HepG2 (cell line): ENCODE measurements around the gene ABHD6. TPM values are rescaled to one million over a fixed set of nuclear protein-coding genes. Genes with fewer than 3 reads are reported as not detected.

Source experiments
- ATAC-seq: fragments of 200-7000 bp; cut with Tn5 transposase; 3 replicates; pipeline ENCODE4 v1.9.1; 2020; ENCODE audit warnings: mild to moderate bottlenecking, moderate library complexity
- BruUV-seq: library from RNA; stranded (reverse); fragments of 400-500 nt; replicated peaks from 2 replicates; lab custom pipeline; 2021; lab: Mats Ljungman, UMichigan
- CTCF ChIA-PET: fragments of 300-600 bp; formaldehyde crosslinking; extraction: SDS; loops from one replicate; lab custom pipeline; 2021; ENCODE audit warnings: low total read pairs, inconsistent platforms, low intra/inter-chr PET ratio; lab: Yijun Ruan, JAX
- POLR2A ChIA-PET: fragments of 350-600 bp; sonication (Branson Sonifier 250); formaldehyde crosslinking; loops from one replicate; lab custom pipeline; 2020; ENCODE audit warnings: antibody characterized with exemption, inconsistent platforms; lab: Yijun Ruan, JAX
- DNase-seq: peaks from one replicate; pipeline ENCODE4 v3.0.0-alpha.2; 2015; ENCODE audit warnings: low spot score
- FAIRE-seq: peaks from 3 replicates; lab custom pipeline; 2011; peaks lifted over from hg19 to GRCh38; lab: Jason Lieb, UNC
- H2AFZ ChIP-seq: one replicate; pipeline ENCODE4 v1.6.1; 2011; ENCODE audit warnings: low read length, inconsistent platforms
- H3K27ac ChIP-seq: fragments of 300-600 bp; 3 replicates; pipeline ENCODE4 v1.8.0; 2011; ENCODE audit warnings: mixed run types, mild to moderate bottlenecking, mixed read lengths, low read length, inconsistent platforms; ENCODE audit not compliant: insufficient read depth; ENCODE audit errors: extremely low read length
- H3K27me3 ChIP-seq, 2 experiments: fragments of 200-600 bp in 1 of 2; 2 replicates in 1 of 2; 3 replicates in 1 of 2; pipeline versions ENCODE4 v1.6.0 to v1.8.0; 2011; ENCODE audit warnings: low read length in 2 of 2, mild to moderate bottlenecking in 2 of 2, moderate library complexity in 2 of 2, inconsistent platforms in 1 of 2; ENCODE audit not compliant: insufficient read depth in 2 of 2, control insufficient read depth in 1 of 2
- H3K36me3 ChIP-seq, 2 experiments: fragments of 200-600 bp in 1 of 2; replicated peaks in 1 of 2; 2 replicates in 1 of 2; 3 replicates in 1 of 2; pipeline versions ENCODE4 v1.5.1 to v1.8.0; 2011; ENCODE audit warnings: low read length in 2 of 2, inconsistent platforms in 1 of 2; ENCODE audit not compliant: insufficient read depth in 2 of 2, control insufficient read depth in 1 of 2
- H3K4me1 ChIP-seq: 2 replicates; pipeline ENCODE4 v1.5.1; 2012; ENCODE audit warnings: low read length, inconsistent platforms; ENCODE audit not compliant: insufficient read depth
- H3K4me2 ChIP-seq: 2 replicates; pipeline ENCODE4 v1.6.0; 2011; ENCODE audit warnings: low read depth, low read length, inconsistent platforms
- H3K4me3 ChIP-seq, 3 experiments: fragments of 200-600 bp in 1 of 3; sonication (generic), shearing (Covaris generic) in 1 of 3; replicated peaks in 1 of 3; 2 replicates each; pipeline ENCODE4 v1.5.1; 2011 to 2016; ENCODE audit warnings: low read length in 3 of 3, inconsistent platforms in 2 of 3, low read depth in 2 of 3, mild to moderate bottlenecking in 2 of 3, control low read depth in 1 of 3, mixed read lengths in 1 of 3; ENCODE audit not compliant: insufficient read depth in 1 of 3
- H3K79me2 ChIP-seq: one replicate; pipeline ENCODE4 v1.6.1; 2011; ENCODE audit warnings: low read length, inconsistent platforms; ENCODE audit not compliant: insufficient read depth
- H3K9ac ChIP-seq: 2 replicates; pipeline ENCODE4 v1.6.0; 2011; ENCODE audit warnings: mild to moderate bottlenecking, low read depth, low read length, inconsistent platforms; ENCODE audit not compliant: insufficient read depth
- H3K9me3 ChIP-seq: 2 replicates; pipeline ENCODE4 v1.5.1; 2012; ENCODE audit warnings: mild to moderate bottlenecking, low read length
- H4K20me1 ChIP-seq: 2 replicates; pipeline ENCODE4 v1.6.0; 2011; ENCODE audit warnings: inconsistent platforms, mild to moderate bottlenecking, low read length, moderate library complexity; ENCODE audit not compliant: insufficient read depth
- AHR ChIP-seq: IDR thresholded peaks from 2 replicates; pipeline ENCODE4 v1.6.1; 2018; ENCODE audit warnings: missing genetic modification reagents, missing compliant biosample characterization
- CCDC6 ChIP-seq: sonication (generic); formaldehyde crosslinking; IDR thresholded peaks from 2 replicates; pipeline ENCODE4 v1.8.1; 2022; ENCODE audit warnings: mild to moderate bottlenecking, missing genetic modification reagents, moderate library complexity
- FOXK2 ChIP-seq: fragments of 450-650 bp; IDR thresholded peaks from 2 replicates; pipeline ENCODE4 v1.6.1; 2016
- HNRNPLL ChIP-seq: fragments of 200-400 bp; formaldehyde crosslinking; IDR thresholded peaks from 2 replicates; pipeline ENCODE4 v1.6.1; 2017; ENCODE audit warnings: mild to moderate bottlenecking, low read depth, low read length; ENCODE audit not compliant: poor library complexity, severe bottlenecking
- KDM6A ChIP-seq: IDR thresholded peaks from 2 replicates; pipeline ENCODE4 v1.6.1; 2016; ENCODE audit warnings: low read depth
- KLF9 ChIP-seq: IDR thresholded peaks from 2 replicates; pipeline ENCODE4 v1.6.1; 2016; ENCODE audit warnings: low read depth
- LCORL ChIP-seq, 2 experiments: fragments of 450-650 bp in 1 of 2; sonication (generic) in 1 of 2; formaldehyde crosslinking in 1 of 2; IDR thresholded peaks; 2 replicates each; pipeline versions ENCODE4 v1.5.0 to v1.6.1; 2017 to 2020; ENCODE audit warnings: antibody characterized with exemption in 1 of 2, missing genetic modification reagents in 1 of 2
- MATR3 ChIP-seq: sonication (generic); formaldehyde crosslinking; IDR thresholded peaks from 2 replicates; pipeline ENCODE4 v1.4.0; 2020; ENCODE audit warnings: missing genetic modification reagents
- RARG ChIP-seq: sonication (generic); formaldehyde crosslinking; IDR thresholded peaks from 2 replicates; pipeline ENCODE4 v1.4.0; 2020; ENCODE audit warnings: low read depth, mild to moderate bottlenecking, missing genetic modification reagents
- SAP130 ChIP-seq: IDR thresholded peaks from 2 replicates; pipeline ENCODE4 v1.6.1; 2016; ENCODE audit warnings: low read depth
- SSRP1 ChIP-seq: IDR thresholded peaks from 2 replicates; pipeline ENCODE4 v1.6.1; 2016; ENCODE audit warnings: control low read depth
- U2AF1 ChIP-seq: fragments of 200-400 bp; formaldehyde crosslinking; optimal IDR thresholded peaks from 2 replicates; pipeline ENCODE3; 2017; ENCODE audit warnings: mild to moderate bottlenecking, low read depth, low read length
- ZNF12 ChIP-seq: sonication (generic); formaldehyde crosslinking; IDR thresholded peaks from 2 replicates; pipeline ENCODE4 v1.5.0; 2020; ENCODE audit warnings: missing genetic modification reagents
- ZNF331 ChIP-seq: sonication (generic); formaldehyde crosslinking; IDR thresholded peaks from 2 replicates; pipeline ENCODE4 v1.4.0; 2020; ENCODE audit warnings: missing genetic modification reagents
- ZNF432 ChIP-seq: sonication (generic); formaldehyde crosslinking; IDR thresholded peaks from 2 replicates; pipeline ENCODE4 v1.5.0; 2020; ENCODE audit warnings: missing genetic modification reagents, mild to moderate bottlenecking, borderline replicate concordance
- ZNF558 ChIP-seq: sonication (generic); formaldehyde crosslinking; IDR thresholded peaks from 2 replicates; pipeline ENCODE4 v1.9.0; 2022; ENCODE audit warnings: mild to moderate bottlenecking, missing genetic modification reagents, borderline replicate concordance
- ZNF629 ChIP-seq: sonication (generic); formaldehyde crosslinking; conservative IDR thresholded peaks from 2 replicates; pipeline ENCODE4 v1.5.0; 2020; ENCODE audit warnings: missing genetic modification reagents
- WGBS: methylation state at CpG from one replicate; pipeline ENCODE4 v1.1.6; 2017; ENCODE audit warnings: low lambda C conversion rate; 5-methylcytosine and 5-hydroxymethylcytosine counted together
- in situ Hi-C: cut with HindIII; loops from 2 replicates; pipeline ENCODE4 v1.10.0; 2017; ENCODE audit warnings: low pct_unique_long_range_greater_than_20kb; ENCODE audit not compliant: extremely low pct_ligation_motif_present
- intact Hi-C: fragments of 100-400 bp; cut with micrococcal nuclease; formaldehyde crosslinking; loops from one replicate; pipeline ENCODE4 v1.10.0; 2022; ENCODE audit not compliant: unreplicated experiment
- polyA plus RNA-seq, 8 experiments: library from polyadenylated mRNA; depleted of rRNA in 3 of 8; stranded (reverse) in 7 of 8; unstranded in 1 of 8; fragments of >200 nt; fragmentation: Illumina TruSeq in 4 of 8; extraction: Trizol in 4 of 8; gene quantifications; 2 replicates each; pipeline versions ENCODE4 v1.2.1 to v1.2.3, GENCODE V29; 2011 to 2016; ENCODE audit warnings: low read depth in 4 of 8, missing spikeins in 1 of 8, mixed read lengths in 1 of 8; ENCODE audit not compliant: insufficient read depth in 1 of 8
- total RNA-seq, 5 experiments: library from RNA; depleted of rRNA; stranded (reverse); fragments of >200 nt; fragmentation: Illumina TruSeq; extraction: Trizol; gene quantifications; 2 replicates each; pipeline ENCODE4 v1.2.3, GENCODE V29; 2016; ENCODE audit warnings: low read depth in 1 of 5
- TF ChIP-seq, protein P1 (sequence below): sonication (generic); formaldehyde crosslinking; IDR thresholded peaks from 2 replicates; pipeline ENCODE4 v1.4.0; 2020; ENCODE audit warnings: missing genetic modification reagents, borderline replicate concordance
- TF ChIP-seq, protein P2 (sequence below): sonication (generic); formaldehyde crosslinking; conservative IDR thresholded peaks from 2 replicates; pipeline ENCODE4 v1.8.0; 2022; ENCODE audit warnings: missing genetic modification reagents
- TF ChIP-seq, protein P3 (sequence below): sonication (generic); formaldehyde crosslinking; IDR thresholded peaks from 2 replicates; pipeline ENCODE4 v1.4.0; 2020; ENCODE audit warnings: missing genetic modification reagents, borderline replicate concordance
- TF ChIP-seq, protein P4 (sequence below): sonication (generic); formaldehyde crosslinking; IDR thresholded peaks from 2 replicates; pipeline ENCODE4 v1.4.0; 2020; ENCODE audit warnings: missing genetic modification reagents; ENCODE audit errors: not compliant biosample characterization

ABHD6 gene
- total and polyA plus RNA-seq, 2 of the 13 experiments (the other 11 are each of a cell fraction or from before 2014, with no cell fraction given) = 9.0 to 17.2 TPM

DNA sequence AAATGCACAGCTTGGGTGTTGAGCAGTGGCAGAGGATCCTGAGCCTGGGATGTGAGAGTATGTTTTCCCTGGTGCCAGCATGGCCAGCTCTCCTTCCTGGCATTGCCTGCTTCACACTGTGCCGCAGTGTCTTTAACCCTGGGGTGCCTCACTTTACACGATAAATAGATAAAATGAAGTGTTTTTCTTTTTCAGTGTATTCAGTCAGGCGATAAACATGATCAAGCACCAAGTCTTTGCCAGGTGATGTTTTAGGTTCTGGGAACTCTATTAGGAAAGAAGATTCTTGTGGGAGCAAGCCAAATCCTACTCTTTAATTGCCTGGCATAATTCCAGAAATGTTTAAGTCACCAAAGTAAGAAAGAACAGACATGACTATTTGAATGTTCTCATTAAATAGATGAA is 14.0 kb downstream of the ABHD6 start (continued):
- no peak for TF ChIP-seq ZNF558 (CRISPR knock-in tag)
- TF ChIP-seq, protein P1, sequence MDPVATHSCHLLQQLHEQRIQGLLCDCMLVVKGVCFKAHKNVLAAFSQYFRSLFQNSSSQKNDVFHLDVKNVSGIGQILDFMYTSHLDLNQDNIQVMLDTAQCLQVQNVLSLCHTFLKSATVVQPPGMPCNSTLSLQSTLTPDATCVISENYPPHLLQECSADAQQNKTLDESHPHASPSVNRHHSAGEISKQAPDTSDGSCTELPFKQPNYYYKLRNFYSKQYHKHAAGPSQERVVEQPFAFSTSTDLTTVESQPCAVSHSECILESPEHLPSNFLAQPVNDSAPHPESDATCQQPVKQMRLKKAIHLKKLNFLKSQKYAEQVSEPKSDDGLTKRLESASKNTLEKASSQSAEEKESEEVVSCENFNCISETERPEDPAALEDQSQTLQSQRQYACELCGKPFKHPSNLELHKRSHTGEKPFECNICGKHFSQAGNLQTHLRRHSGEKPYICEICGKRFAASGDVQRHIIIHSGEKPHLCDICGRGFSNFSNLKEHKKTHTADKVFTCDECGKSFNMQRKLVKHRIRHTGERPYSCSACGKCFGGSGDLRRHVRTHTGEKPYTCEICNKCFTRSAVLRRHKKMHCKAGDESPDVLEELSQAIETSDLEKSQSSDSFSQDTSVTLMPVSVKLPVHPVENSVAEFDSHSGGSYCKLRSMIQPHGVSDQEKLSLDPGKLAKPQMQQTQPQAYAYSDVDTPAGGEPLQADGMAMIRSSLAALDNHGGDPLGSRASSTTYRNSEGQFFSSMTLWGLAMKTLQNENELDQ = no peak
- no peak for TF ChIP-seq LCORL (IDR thresholded peaks at IDR 0.05)
- no peak for TF ChIP-seq LCORL (CRISPR knock-in tag; IDR thresholded peaks at IDR 0.05)
- TF ChIP-seq MATR3 (CRISPR knock-in tag) = no peak
- TF ChIP-seq ZNF432 (CRISPR knock-in tag) = no peak
- TF ChIP-seq, protein P2, sequence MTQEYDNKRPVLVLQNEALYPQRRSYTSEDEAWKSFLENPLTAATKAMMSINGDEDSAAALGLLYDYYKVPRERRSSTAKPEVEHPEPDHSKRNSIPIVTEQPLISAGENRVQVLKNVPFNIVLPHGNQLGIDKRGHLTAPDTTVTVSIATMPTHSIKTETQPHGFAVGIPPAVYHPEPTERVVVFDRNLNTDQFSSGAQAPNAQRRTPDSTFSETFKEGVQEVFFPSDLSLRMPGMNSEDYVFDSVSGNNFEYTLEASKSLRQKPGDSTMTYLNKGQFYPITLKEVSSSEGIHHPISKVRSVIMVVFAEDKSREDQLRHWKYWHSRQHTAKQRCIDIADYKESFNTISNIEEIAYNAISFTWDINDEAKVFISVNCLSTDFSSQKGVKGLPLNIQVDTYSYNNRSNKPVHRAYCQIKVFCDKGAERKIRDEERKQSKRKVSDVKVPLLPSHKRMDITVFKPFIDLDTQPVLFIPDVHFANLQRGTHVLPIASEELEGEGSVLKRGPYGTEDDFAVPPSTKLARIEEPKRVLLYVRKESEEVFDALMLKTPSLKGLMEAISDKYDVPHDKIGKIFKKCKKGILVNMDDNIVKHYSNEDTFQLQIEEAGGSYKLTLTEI (CRISPR knock-in tag) = no peak

DNA sequence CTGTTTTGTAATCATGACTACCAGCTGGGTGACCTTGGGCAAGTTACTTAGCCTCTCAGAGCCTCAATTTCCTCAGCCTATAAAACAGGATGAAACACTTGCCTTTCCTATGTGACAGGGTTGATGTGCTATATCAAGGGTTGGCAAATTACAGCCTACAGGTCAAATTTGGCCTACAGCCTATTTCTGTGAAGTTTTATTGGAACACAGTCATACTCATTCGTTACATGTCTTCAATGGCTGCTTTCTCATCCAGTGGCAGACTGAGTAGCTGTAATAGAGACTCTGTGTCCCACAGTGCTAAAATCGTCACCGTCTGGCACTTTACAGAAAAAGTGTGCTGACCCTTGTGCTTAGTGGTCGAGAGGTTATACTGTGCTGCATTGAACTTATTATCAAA is 16.6 kb downstream of the ABHD6 start:
- FAIRE-seq (no peak), DNase-seq (no peak), ATAC-seq (no peak)
- peaks cover 2 to 14% of the 10 kb centered on the region in 2 experiments for H3K36me3 ChIP-seq
- H3K4me1 ChIP-seq = peaks cover 27% of the 10 kb centered on the region
- H4K20me1 ChIP-seq = no peaks in the 10 kb centered on the region
- no peaks in the 10 kb centered on the region for H3K9me3 ChIP-seq
- no peak overlapping the region for H3K27ac ChIP-seq
- ChIA-PET CTCF (no interaction called here), POLR2A (no interaction called here)
- in situ Hi-C loops (no loop called here), intact Hi-C loops (no loop called here)
- WGBS = 92% methylated on average over 4 of the region's 4 CpGs
- no peak overlapping the region for H3K9ac ChIP-seq
- H3K27me3 ChIP-seq = no peaks in the 10 kb centered on the region
- BruUV-seq = no TSS peak
- no peak overlapping the region for H3K4me2 ChIP-seq
- no peaks in the 10 kb centered on the region for H3K79me2 ChIP-seq
- H3K4me3 ChIP-seq = no peak overlapping the region
- H2AFZ ChIP-seq = no peak overlapping the region
- no peak for TF ChIP-seq ZNF331 (CRISPR knock-in tag)
- TF ChIP-seq, protein P3, sequence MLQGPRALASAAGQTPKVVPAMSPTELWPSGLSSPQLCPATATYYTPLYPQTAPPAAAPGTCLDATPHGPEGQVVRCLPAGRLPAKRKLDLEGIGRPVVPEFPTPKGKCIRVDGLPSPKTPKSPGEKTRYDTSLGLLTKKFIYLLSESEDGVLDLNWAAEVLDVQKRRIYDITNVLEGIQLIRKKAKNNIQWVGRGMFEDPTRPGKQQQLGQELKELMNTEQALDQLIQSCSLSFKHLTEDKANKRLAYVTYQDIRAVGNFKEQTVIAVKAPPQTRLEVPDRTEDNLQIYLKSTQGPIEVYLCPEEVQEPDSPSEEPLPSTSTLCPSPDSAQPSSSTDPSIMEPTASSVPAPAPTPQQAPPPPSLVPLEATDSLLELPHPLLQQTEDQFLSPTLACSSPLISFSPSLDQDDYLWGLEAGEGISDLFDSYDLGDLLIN (CRISPR knock-in tag) = no peak
- no peak for TF ChIP-seq SAP130 (CRISPR knock-in tag)
- no peak for TF ChIP-seq SSRP1 (CRISPR knock-in tag)
- TF ChIP-seq RARG (CRISPR knock-in tag) = no peak
- no peak for TF ChIP-seq AHR (CRISPR knock-in tag)
- TF ChIP-seq, protein P4, sequence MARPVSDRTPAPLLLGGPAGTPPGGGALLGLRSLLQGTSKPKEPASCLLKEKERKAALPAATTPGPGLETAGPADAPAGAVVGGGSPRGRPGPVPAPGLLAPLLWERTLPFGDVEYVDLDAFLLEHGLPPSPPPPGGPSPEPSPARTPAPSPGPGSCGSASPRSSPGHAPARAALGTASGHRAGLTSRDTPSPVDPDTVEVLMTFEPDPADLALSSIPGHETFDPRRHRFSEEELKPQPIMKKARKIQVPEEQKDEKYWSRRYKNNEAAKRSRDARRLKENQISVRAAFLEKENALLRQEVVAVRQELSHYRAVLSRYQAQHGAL (CRISPR knock-in tag) = no peak
- no peak for TF ChIP-seq KLF9 (CRISPR knock-in tag)
- TF ChIP-seq ZNF629 = no peak
- no peak for TF ChIP-seq KDM6A
- TF ChIP-seq HNRNPLL = no peak
- no peak for TF ChIP-seq ZNF12
- no peak for TF ChIP-seq CCDC6
- TF ChIP-seq U2AF1 = no peak
- no peak for TF ChIP-seq FOXK2
